ENCODE results near the gene ITSN1.

Gene ITSN1

GRCh38 chr21:33733601-33734000 lies 91.3 kb downstream of the ITSN1 start:
- DNase-seq, result no peak

GRCh38 chr21:33734291-33734690 lies 92.0 kb downstream of the ITSN1 start:
- no peak for DNase-seq

GRCh38 chr21:33734818-33735217 lies 92.5 kb downstream of the ITSN1 start:
- DNase-seq, result no peak

- DNase-seq, result no peak
Measured at GRCh38 chr21:33736569-33736968, 94.3 kb downstream of the ITSN1 start.

GRCh38 chr21:33739701-33740100 lies 97.4 kb downstream of the ITSN1 start:
- DNase-seq, result no peak

GRCh38 chr21:33747420-33747819 lies 105.1 kb downstream of the ITSN1 start:
- DNase-seq, result no peak

- DNase-seq, result no peak
Measured at GRCh38 chr21:33748903-33749302, 106.6 kb downstream of the ITSN1 start.

GRCh38 chr21:33750017-33750416 lies 107.7 kb downstream of the ITSN1 start:
- no peak for DNase-seq

GRCh38 chr21:33751120-33751519 lies 108.8 kb downstream of the ITSN1 start:
- no peak for DNase-seq

- DNase-seq, result no peak
Measured at GRCh38 chr21:33751533-33751932, 109.2 kb downstream of the ITSN1 start.

- no peak for DNase-seq
Measured at GRCh38 chr21:33752260-33752659, 110.0 kb downstream of the ITSN1 start.

- no peak for DNase-seq
Measured at GRCh38 chr21:33753886-33754285, 111.6 kb downstream of the ITSN1 start.

- no peak for DNase-seq
Measured at GRCh38 chr21:33754481-33754880, 112.2 kb downstream of the ITSN1 start.

- no peak for DNase-seq
Measured at GRCh38 chr21:33755354-33755753, 113.1 kb downstream of the ITSN1 start.

GRCh38 chr21:33760641-33761440 lies 118.5 kb downstream of the ITSN1 start:
- no peak for DNase-seq

GRCh38 chr21:33761441-33762036 lies 119.2 kb downstream of the ITSN1 start:
- DNase-seq, result no peak

- no peak for DNase-seq
Measured at GRCh38 chr21:33762803-33763581, 120.7 kb downstream of the ITSN1 start.

GRCh38 chr21:33763582-33763899 lies 121.2 kb downstream of the ITSN1 start:
- no peak for DNase-seq

GRCh38 chr21:33767236-33767635 lies 124.9 kb downstream of the ITSN1 start:
- DNase-seq, result no peak

- DNase-seq, result no peak
Measured at GRCh38 chr21:33767960-33768359, 125.7 kb downstream of the ITSN1 start.

- DNase-seq, result no peak
Measured at GRCh38 chr21:33769057-33769456, 126.8 kb downstream of the ITSN1 start.

- no peak for DNase-seq
Measured at GRCh38 chr21:33770542-33770941, 128.2 kb downstream of the ITSN1 start.

- DNase-seq, result no peak
Measured at GRCh38 chr21:33771976-33772375, 129.7 kb downstream of the ITSN1 start.

- no peak for DNase-seq
Measured at GRCh38 chr21:33774551-33774950, 132.2 kb downstream of the ITSN1 start.
